Measurements from ENCODE around the gene DAND5. TPM values are rescaled to one million over a fixed set of nuclear protein-coding genes. Genes with fewer than 3 reads are reported as not detected.
A peak's percentile ranks its signal among the peaks of the same experiment; 100 is the strongest.

Gene DAND5
- total and polyA plus RNA-seq, 9 of the 15 experiments (the other 6 are each of a cell fraction or from before 2014, with no cell fraction given): 0.22 to 0.83 (median 0.60) TPM

GRCh38 chr19:12952488-12953137 is 16.8 kb upstream of the DAND5 start (continued):
- TF ChIP-seq ZBTB34 (CRISPR knock-in tag; IDR thresholded peaks at IDR 0.05): no peak

DNA sequence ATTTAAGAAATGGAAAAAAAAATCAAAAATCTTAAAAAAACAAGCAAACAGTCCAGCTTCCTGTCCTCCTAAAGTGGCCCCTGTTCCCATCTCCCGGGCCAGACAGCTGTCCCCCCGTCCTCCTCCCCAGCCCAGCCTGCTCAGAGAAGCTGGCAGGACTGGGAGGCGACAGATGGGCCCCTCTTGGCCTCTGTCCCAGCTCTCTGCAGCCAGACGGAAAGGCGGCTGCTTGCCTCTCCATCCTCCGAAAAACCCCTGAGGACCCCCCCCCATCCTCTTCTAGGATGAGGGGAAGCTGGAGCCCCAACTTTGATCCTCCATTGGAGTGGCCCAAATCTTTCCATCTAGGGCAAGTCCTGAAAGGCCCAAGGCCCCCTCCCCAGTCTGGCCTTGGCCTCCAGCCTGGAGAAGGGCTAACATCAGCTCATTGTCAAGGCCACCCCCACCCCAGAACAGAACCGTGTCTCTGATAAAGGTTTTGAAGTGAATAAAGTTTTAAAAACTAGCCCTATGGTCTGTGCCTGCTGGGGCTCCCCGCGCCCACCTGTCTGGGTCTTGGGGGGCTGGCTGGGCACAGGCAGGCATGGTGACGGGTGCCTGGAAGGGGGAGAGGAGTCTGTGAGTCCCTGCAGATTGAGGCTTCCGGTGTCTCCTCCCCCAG is 16.1 kb upstream of the DAND5 start:
- Histone ChIP-seq H3K4me1 (replicated peaks in 1 of 2; ENCODE audit: control insufficient read depth in 2 of 2, insufficient read depth in 2 of 2, low read length in 2 of 2) (peaks cover 0 to 48% of the 10 kb centered on the region in 2 experiments; a peak in 3 of 5 replicates), H3K9me1 (ENCODE audit: control insufficient read depth, insufficient read depth, low read length) (no peaks in the 10 kb centered on the region), H3K36me3 (ENCODE audit: control insufficient read depth, insufficient read depth, low read length) (peaks cover 72% of the 10 kb centered on the region), H3K27ac (ENCODE audit: extremely low read depth, low read depth, low read length) (no peak overlapping the region), H2AFZ (ENCODE audit: low read depth, low read length) (no peak overlapping the region), H3K4me3 (no peak overlapping the region), H4K20me1 (replicated peaks; ENCODE audit: control insufficient read depth, insufficient read depth, low read length) (no peaks in the 10 kb centered on the region; the same call in 1 of the 2 replicates), H3K4me2 (ENCODE audit: insufficient read depth, low read length) (no peak overlapping the region), H3K9ac (ENCODE audit: insufficient read depth in 1 of 2, low read depth in 2 of 2, low read length in 2 of 2) (peak overlapping the region in 1 of 2 experiments; percentile 61; a peak in 1 of 4 replicates), H3K79me2 (ENCODE audit: control insufficient read depth, insufficient read depth, low read length) (peaks cover 64% of the 10 kb centered on the region), H3K27me3 (ENCODE audit: control insufficient read depth in 2 of 2, insufficient read depth in 2 of 2, low read length in 2 of 2) (no peaks in the 10 kb centered on the region), H3K9me3 (replicated peaks; ENCODE audit: control insufficient read depth, insufficient read depth, low read depth, low read length) (no peaks in the 10 kb centered on the region)
- ChIA-PET CTCF (ENCODE audit: low intra/inter-chr PET ratio) (no interaction called here), POLR2A (interaction anchor here (0.6 to 3.2 kb wide), 10 partner anchors 11 to 230 kb away, joined by 3 to 14 read pairs (median 3); partner anchors contain the start of genes DAND5 and KLF1)
- intact Hi-C loops (cut with micrococcal nuclease): no loop called here
- ATAC-seq: no peak
- no peak for FAIRE-seq
- TSS peak; percentile 85 for BruUV-seq (replicated peaks)
- WGBS (ENCODE audit: insufficient coverage, low coverage, missing lambda C conversion rate): 81% methylated on average over 10 of the region's 11 CpGs
- in situ Hi-C loops (cut with MboI): no loop called here
- peak in 1 of 4 experiments; percentile 6 for DNase-seq (ENCODE audit: extremely low read depth in 1 of 4, low spot score in 3 of 4)
- TF ChIP-seq POLR2G (IDR thresholded peaks at IDR 0.05; ENCODE audit: low read depth, low read length): peak; percentile 70
- no peak for TF ChIP-seq ZNF224 (CRISPR knock-in tag; IDR thresholded peaks at IDR 0.05)
- 0 out of 2 replicates have a peak, but pooled peaks have one; percentile 15 for TF ChIP-seq MYNN (IDR thresholded peaks at IDR 0.05)
- no peak for TF ChIP-seq MYNN (CRISPR knock-in tag; IDR thresholded peaks at IDR 0.05)
- TF ChIP-seq, protein P1, sequence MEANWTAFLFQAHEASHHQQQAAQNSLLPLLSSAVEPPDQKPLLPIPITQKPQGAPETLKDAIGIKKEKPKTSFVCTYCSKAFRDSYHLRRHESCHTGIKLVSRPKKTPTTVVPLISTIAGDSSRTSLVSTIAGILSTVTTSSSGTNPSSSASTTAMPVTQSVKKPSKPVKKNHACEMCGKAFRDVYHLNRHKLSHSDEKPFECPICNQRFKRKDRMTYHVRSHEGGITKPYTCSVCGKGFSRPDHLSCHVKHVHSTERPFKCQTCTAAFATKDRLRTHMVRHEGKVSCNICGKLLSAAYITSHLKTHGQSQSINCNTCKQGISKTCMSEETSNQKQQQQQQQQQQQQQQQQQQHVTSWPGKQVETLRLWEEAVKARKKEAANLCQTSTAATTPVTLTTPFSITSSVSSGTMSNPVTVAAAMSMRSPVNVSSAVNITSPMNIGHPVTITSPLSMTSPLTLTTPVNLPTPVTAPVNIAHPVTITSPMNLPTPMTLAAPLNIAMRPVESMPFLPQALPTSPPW (CRISPR knock-in tag; IDR thresholded peaks at IDR 0.05): peak; percentile 32
- TF ChIP-seq ZNF23 (CRISPR knock-in tag; IDR thresholded peaks at IDR 0.05): no peak
- TF ChIP-seq HMGN3 (IDR thresholded peaks at IDR 0.05; ENCODE audit: borderline replicate concordance, extremely low read depth, insufficient read length, low read depth, low read length): no peak
- no peak for TF ChIP-seq SREBF2 (CRISPR knock-in tag; IDR thresholded peaks at IDR 0.05)
- TF ChIP-seq ZNF431 (CRISPR knock-in tag; IDR thresholded peaks at IDR 0.05): no peak
- TF ChIP-seq CREBBP (IDR thresholded peaks at IDR 0.05; ENCODE audit: low read depth, low read length): no peak
- TF ChIP-seq POLR2A (conservative IDR thresholded peaks at IDR 0.05): peak; percentile 66
- no peak for TF ChIP-seq KDM5B (IDR thresholded peaks at IDR 0.05; ENCODE audit: insufficient replicate concordance, low read depth, low read length)
- TF ChIP-seq MTF1 (CRISPR knock-in tag; IDR thresholded peaks at IDR 0.05; ENCODE audit: borderline replicate concordance): no peak
- peak; percentile 43 for TF ChIP-seq POLR2AphosphoS5 (IDR thresholded peaks at IDR 0.05; ENCODE audit: control insufficient read depth, insufficient read depth, low read depth, low read length)
- TF ChIP-seq SUPT5H (IDR thresholded peaks at IDR 0.05): peak; percentile 64; the same call in 1 of the 2 replicates

Data from K562 (cell line).